GM06990 (cell line): Measurements from ENCODE around the gene ACSL3.

Experiments
- DNase-seq: peaks from one replicate; pipeline ENCODE4 v3.0.0-alpha.2; 2011; ENCODE audit not compliant: insufficient read length; ENCODE audit errors: extremely low read depth
- H3K27me3 ChIP-seq: replicated peaks from 2 replicates; pipeline ENCODE4 v1.6.0; 2011; ENCODE audit warnings: low read length; ENCODE audit not compliant: control insufficient read depth, insufficient read depth
- H3K36me3 ChIP-seq: 2 replicates; pipeline ENCODE4 v1.5.1; 2011; ENCODE audit warnings: low read length; ENCODE audit not compliant: control insufficient read depth, insufficient read depth
- H3K4me3 ChIP-seq: replicated peaks from 2 replicates; pipeline ENCODE4 v1.5.1; 2011; ENCODE audit warnings: low read depth, mild to moderate bottlenecking, control low read depth, low read length
- TF ChIP-seq, protein P1 (sequence below): IDR thresholded peaks from 2 replicates; pipeline ENCODE4 v1.5.1; 2011; ENCODE audit warnings: low read length, control low read depth, mild to moderate bottlenecking, inconsistent platforms; ENCODE audit not compliant: insufficient read depth, poor library complexity, severe bottlenecking

ACSL3 gene

DNA sequence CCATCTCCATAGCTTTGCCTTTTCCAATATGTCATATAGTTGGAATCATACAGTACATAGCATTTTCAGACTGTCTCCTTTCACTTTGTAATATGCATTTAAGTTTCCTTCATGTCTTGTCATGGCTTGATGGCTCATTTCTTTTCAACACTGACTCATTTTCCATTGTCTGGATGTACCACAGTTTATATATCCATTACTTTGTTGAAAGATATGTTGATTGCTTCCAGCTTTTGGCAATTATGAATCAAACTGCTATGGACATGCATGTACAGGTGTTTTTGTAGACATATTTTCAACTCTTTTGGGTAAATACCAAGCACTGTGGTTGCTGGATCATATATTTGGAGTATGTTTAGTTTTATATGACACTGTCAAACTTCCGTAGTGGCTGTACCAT is 26.3 kb downstream of the ACSL3 start:
- Histone ChIP-seq H3K27me3 (no peaks in the 10 kb centered on the region), H3K36me3 (no peaks in the 10 kb centered on the region), H3K4me3 (no peak overlapping the region)
- TF ChIP-seq, protein P1, sequence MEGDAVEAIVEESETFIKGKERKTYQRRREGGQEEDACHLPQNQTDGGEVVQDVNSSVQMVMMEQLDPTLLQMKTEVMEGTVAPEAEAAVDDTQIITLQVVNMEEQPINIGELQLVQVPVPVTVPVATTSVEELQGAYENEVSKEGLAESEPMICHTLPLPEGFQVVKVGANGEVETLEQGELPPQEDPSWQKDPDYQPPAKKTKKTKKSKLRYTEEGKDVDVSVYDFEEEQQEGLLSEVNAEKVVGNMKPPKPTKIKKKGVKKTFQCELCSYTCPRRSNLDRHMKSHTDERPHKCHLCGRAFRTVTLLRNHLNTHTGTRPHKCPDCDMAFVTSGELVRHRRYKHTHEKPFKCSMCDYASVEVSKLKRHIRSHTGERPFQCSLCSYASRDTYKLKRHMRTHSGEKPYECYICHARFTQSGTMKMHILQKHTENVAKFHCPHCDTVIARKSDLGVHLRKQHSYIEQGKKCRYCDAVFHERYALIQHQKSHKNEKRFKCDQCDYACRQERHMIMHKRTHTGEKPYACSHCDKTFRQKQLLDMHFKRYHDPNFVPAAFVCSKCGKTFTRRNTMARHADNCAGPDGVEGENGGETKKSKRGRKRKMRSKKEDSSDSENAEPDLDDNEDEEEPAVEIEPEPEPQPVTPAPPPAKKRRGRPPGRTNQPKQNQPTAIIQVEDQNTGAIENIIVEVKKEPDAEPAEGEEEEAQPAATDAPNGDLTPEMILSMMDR, result no peak
- DNase-seq, result no peak

DNA sequence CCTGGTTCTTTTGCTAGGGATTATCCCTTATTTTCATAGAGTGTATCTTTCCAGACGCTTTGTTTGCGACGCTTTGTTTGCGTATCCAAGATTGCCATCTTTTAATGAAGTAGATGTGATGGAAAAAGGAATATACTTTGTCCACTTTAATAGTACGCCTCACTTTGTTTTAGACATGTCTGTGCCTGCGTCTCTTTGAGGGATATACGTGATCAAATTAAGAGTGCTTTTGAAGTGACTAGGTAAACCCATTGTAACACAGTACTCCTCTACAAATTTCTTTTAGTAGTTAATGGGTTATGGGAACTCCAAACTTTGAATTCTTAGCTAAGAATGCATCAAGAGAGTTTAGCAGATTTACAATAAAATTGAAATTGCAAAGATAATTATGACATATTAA is 27.9 kb downstream of the ACSL3 start:
- Histone ChIP-seq H3K27me3 (no peaks in the 10 kb centered on the region), H3K4me3 (no peak overlapping the region), H3K36me3 (no peaks in the 10 kb centered on the region)
- TF ChIP-seq, protein P1, result no peak
- DNase-seq, result no peak

DNA sequence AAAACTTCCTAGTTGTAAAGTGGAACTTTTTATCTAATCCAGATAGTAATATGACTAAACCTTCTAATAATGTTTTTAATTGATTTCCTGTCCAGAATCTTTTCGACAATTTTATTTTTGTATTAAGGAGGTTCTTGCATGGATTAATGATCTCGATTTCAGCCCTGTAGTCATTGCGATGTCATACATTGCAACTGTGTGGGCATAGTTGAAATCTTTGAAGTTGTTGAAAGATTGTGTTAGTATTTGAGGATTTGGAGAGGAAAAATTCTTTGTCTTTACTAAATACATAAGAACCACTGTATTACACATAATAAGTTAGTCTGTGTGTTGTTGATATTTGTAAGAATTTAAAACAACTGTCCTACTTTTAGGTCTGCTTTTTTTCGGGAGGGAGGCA is 31.1 kb downstream of the ACSL3 start:
- no peaks in the 10 kb centered on the region for H3K36me3 ChIP-seq
- no peak for DNase-seq
- TF ChIP-seq, protein P1, result no peak
- H3K27me3 ChIP-seq, result no peaks in the 10 kb centered on the region
- no peak overlapping the region for H3K4me3 ChIP-seq

DNA sequence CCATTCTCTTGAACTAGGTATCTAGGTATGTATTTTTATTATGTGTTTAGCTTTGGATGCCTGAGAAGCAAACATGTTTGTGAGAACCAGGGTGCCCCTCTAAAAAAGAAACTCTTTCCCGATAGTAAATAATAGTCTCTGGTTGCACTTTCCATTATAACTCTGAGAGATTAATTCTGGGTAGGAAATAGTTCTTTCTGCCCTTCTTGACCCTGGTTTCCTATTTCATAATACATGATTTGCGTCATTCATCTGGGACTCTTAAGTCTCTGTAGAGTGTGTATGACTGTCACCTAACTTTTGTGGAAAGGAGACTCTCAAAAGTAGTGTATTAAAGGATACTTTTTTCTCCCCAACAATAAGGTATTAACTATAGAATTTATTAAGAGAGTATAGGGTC is 31.5 kb downstream of the ACSL3 start:
- no peak for DNase-seq

DNA sequence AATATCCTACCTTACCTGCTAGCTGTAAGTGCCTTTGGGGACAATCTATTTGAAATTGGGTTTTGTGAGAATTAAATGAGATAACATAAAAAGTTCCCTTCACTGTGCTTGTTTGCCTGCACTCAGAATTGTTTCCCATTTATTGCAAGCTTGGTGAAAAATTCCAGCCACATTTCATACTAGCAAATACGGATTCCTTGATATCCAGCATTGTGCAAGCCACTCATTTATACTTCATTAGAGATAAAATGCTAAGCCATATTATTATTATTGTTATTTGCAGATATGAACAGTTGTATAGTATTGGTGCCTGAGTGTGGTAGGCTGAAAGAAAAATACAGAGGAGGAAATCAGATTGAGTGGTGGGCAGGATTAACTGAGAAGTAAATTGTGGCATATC is 31.9 kb downstream of the ACSL3 start:
- no peak for DNase-seq
- Histone ChIP-seq H3K4me3 (no peak overlapping the region), H3K27me3 (no peaks in the 10 kb centered on the region), H3K36me3 (no peaks in the 10 kb centered on the region)
- TF ChIP-seq, protein P1, result no peak

More for the DNA sequence above, 31.5 kb downstream of the ACSL3 start:
- H3K36me3 ChIP-seq, result no peaks in the 10 kb centered on the region
- no peak overlapping the region for H3K4me3 ChIP-seq
- TF ChIP-seq, protein P1, result no peak
- H3K27me3 ChIP-seq, result no peaks in the 10 kb centered on the region

DNA sequence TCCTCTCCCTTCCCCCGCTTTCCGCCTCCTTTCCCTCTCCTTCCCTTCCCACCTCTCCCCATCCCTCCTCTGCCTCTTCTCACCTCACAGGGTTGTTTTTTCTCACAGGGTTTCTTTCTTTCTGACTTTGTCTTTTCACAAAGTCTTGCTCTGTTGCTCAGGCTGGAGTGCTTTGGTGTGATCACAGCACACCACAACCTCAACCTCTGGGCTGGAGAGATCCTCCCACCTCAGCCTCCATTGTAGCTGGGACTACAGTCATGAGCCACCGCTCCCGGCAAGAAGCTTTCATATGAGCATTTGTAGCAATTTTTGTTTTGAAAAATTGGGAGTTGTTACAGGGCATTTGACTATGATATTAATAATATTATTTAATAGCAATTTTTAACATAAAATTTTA is 32.9 kb downstream of the ACSL3 start:
- Histone ChIP-seq H3K36me3 (no peaks in the 10 kb centered on the region), H3K4me3 (no peak overlapping the region), H3K27me3 (no peaks in the 10 kb centered on the region)
- TF ChIP-seq, protein P1, result no peak
- no peak for DNase-seq
